Right renal cortex interstitium (tissue), 3 donors: Measurements from ENCODE around the gene CLIP1. TPM values are rescaled to one million over a fixed set of nuclear protein-coding genes. Genes with fewer than 3 reads are reported as not detected.
"Not testable (repeated sequence)": the region's sequence is repeated elsewhere in the genome, so short reads cannot be mapped to it uniquely, and the experiment has no call there.

Experiments used
- DNase-seq, 3 donors: peaks; one replicate each; pipeline ENCODE4 v3.0.0-alpha.2; 2013; ENCODE audit warnings: low read depth in 3 of 3, low spot score in 2 of 3
- polyA plus RNA-seq, 3 donors: library from polyadenylated mRNA; unstranded; fragments of 120-200 nt; gene quantifications; one replicate each; pipeline ENCODE4 v1.2.1, GENCODE V29; 2013; ENCODE audit not compliant: insufficient read length in 3 of 3

CLIP1 gene
- polyA plus RNA-seq, 3 donors = 41.1 to 43.0 (median 41.9) TPM

GRCh38 chr12:122437656-122438121, 15.2 kb upstream of the CLIP1 start:
- no peak for DNase-seq

- DNase-seq = no peak
Observed at GRCh38 chr12:122435186-122435585, 12.7 kb upstream of the CLIP1 start.

GRCh38 chr12:122429043-122429442, 6.6 kb upstream of the CLIP1 start:
- not testable (repeated sequence) for DNase-seq

GRCh38 chr12:122427403-122427802, 4.9 kb upstream of the CLIP1 start:
- no peak for DNase-seq

- no peak for DNase-seq
Observed at GRCh38 chr12:122423258-122424165, 1.0 kb upstream of the CLIP1 start.

GRCh38 chr12:122422730-122423257, 325 bp upstream of the CLIP1 start:
- DNase-seq = no peak

- DNase-seq = no peak
Observed at GRCh38 chr12:122421187-122421820, 1.2 kb downstream of the CLIP1 start.

- DNase-seq = no peak
Observed at GRCh38 chr12:122420471-122421162, 1.9 kb downstream of the CLIP1 start.

GRCh38 chr12:122419094-122419493, 3.4 kb downstream of the CLIP1 start:
- DNase-seq = not testable (repeated sequence)

GRCh38 chr12:122415665-122416064, 6.8 kb downstream of the CLIP1 start:
- DNase-seq = not testable (repeated sequence)

- DNase-seq = no peak
Observed at GRCh38 chr12:122413516-122414404, 8.7 kb downstream of the CLIP1 start.

GRCh38 chr12:122412851-122413433, 9.5 kb downstream of the CLIP1 start:
- DNase-seq = no peak

- DNase-seq = no peak
Observed at GRCh38 chr12:122411537-122411936, 10.9 kb downstream of the CLIP1 start.

- no peak for DNase-seq
Observed at GRCh38 chr12:122407208-122407607, 15.3 kb downstream of the CLIP1 start.

- no peak for DNase-seq
Observed at GRCh38 chr12:122406701-122407164, 15.7 kb downstream of the CLIP1 start.

GRCh38 chr12:122403831-122404230, 18.6 kb downstream of the CLIP1 start:
- no peak for DNase-seq

- no peak for DNase-seq
Observed at GRCh38 chr12:122403115-122403770, 19.2 kb downstream of the CLIP1 start.

- DNase-seq = no peak
Observed at GRCh38 chr12:122402264-122402663, 20.2 kb downstream of the CLIP1 start.
